Breast epithelium (tissue), 3 donors: ENCODE results near the gene HBG2.

Source experiments
- POLR2A ChIP-seq: fragments of 450-650 bp; IDR thresholded peaks from one replicate; pipeline ENCODE4 v1.6.1; 2016; ENCODE audit warnings: antibody characterized with exemption, mild to moderate bottlenecking, moderate library complexity
- TF ChIP-seq, protein P1 (sequence below), 3 donors: fragments of 450-650 bp; IDR thresholded peaks; one replicate each; pipeline ENCODE4 v1.5.1; 2016 to 2017; ENCODE audit warnings: antibody characterized with exemption in 3 of 3, mild to moderate bottlenecking in 3 of 3, moderate library complexity in 3 of 3

DNA sequence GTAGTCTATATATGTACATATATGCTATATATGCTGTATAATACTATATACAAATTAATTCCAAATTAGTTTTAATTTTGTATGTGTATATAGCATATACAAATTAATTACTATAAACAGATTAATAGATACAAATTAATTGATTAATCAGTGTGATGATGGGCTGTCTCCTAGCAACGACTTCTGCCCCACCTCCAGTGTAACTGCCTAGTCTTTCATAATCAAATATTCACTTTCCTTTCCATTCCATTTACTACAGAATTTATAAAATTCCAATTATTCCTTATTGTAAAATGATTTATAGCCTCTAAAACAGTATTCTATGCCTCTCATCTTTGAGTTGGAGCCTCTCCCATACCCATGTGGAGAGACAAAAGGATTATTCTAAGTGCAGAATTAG is 21.3 kb downstream of the HBG2 start:
- TF ChIP-seq, protein P1, sequence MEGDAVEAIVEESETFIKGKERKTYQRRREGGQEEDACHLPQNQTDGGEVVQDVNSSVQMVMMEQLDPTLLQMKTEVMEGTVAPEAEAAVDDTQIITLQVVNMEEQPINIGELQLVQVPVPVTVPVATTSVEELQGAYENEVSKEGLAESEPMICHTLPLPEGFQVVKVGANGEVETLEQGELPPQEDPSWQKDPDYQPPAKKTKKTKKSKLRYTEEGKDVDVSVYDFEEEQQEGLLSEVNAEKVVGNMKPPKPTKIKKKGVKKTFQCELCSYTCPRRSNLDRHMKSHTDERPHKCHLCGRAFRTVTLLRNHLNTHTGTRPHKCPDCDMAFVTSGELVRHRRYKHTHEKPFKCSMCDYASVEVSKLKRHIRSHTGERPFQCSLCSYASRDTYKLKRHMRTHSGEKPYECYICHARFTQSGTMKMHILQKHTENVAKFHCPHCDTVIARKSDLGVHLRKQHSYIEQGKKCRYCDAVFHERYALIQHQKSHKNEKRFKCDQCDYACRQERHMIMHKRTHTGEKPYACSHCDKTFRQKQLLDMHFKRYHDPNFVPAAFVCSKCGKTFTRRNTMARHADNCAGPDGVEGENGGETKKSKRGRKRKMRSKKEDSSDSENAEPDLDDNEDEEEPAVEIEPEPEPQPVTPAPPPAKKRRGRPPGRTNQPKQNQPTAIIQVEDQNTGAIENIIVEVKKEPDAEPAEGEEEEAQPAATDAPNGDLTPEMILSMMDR (IDR thresholded peaks at IDR 0.05), result no peak
- TF ChIP-seq POLR2A, result no peak
